ENCODE results near the gene EPN1. TPM values are rescaled to one million over a fixed set of nuclear protein-coding genes. Genes with fewer than 3 reads are reported as not detected.

Gene EPN1
- total RNA-seq, 1 donor from 2014 or later = 117 TPM

DNA sequence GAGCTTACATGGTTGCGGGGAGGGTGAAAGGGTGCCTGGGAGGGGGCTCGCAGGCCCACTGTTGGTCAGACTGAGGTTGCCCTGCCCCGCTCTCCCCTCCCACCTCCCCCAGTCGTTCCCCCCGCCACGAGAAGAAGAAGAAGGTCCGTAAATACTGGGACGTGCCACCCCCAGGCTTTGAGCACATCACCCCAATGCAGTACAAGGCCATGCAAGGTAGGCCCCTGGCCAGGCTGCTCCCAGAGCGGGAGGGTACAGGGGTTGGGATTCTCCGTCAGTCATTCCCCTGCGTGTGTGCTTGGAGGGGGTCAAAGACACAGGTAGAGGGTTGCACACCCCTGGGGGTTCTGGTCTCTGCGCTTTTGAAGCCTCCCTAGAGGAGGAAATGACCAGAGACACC lies 14.6 kb upstream of the EPN1 start:
- ATAC-seq = no peak
- intact Hi-C loops (cut with DNase I) = no loop called here
- Histone ChIP-seq H3K27me3 (no peaks in the 10 kb centered on the region), H3K27ac (no peak overlapping the region), H3K4me3 (no peak overlapping the region), H3K9me3 (no peaks in the 10 kb centered on the region), H3K4me1 (peaks cover 44% of the 10 kb centered on the region), H3K36me3 (peaks cover 59% of the 10 kb centered on the region)
- no peak for DNase-seq
- TF ChIP-seq, protein P1, sequence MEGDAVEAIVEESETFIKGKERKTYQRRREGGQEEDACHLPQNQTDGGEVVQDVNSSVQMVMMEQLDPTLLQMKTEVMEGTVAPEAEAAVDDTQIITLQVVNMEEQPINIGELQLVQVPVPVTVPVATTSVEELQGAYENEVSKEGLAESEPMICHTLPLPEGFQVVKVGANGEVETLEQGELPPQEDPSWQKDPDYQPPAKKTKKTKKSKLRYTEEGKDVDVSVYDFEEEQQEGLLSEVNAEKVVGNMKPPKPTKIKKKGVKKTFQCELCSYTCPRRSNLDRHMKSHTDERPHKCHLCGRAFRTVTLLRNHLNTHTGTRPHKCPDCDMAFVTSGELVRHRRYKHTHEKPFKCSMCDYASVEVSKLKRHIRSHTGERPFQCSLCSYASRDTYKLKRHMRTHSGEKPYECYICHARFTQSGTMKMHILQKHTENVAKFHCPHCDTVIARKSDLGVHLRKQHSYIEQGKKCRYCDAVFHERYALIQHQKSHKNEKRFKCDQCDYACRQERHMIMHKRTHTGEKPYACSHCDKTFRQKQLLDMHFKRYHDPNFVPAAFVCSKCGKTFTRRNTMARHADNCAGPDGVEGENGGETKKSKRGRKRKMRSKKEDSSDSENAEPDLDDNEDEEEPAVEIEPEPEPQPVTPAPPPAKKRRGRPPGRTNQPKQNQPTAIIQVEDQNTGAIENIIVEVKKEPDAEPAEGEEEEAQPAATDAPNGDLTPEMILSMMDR (IDR thresholded peaks at IDR 0.05) = no peak

DNA sequence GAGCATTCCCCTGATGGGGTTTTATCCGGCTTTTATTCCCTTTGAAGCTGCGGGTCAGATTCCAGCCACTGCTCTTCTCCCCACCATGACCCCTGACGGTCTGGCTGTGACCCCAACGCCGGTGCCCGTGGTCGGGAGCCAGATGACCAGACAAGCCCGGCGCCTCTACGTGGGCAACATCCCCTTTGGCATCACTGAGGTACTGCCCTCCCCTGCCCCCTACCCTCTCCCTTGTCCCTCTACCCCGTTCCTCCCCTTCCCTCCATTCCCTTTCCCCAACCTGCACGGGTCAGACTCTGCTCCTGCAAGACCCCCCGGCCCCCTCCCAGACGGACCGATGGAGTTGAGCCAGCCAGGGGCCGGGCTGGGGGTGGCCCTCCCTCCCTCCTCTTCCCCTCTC lies 14.0 kb upstream of the EPN1 start:
- Histone ChIP-seq H3K4me3 (no peak overlapping the region), H3K36me3 (peaks cover 65% of the 10 kb centered on the region), H3K27me3 (no peaks in the 10 kb centered on the region), H3K4me1 (peaks cover 40% of the 10 kb centered on the region), H3K9me3 (no peaks in the 10 kb centered on the region), H3K27ac (no peak overlapping the region)
- TF ChIP-seq, protein P1 (IDR thresholded peaks at IDR 0.05) = no peak
- intact Hi-C loops (cut with DNase I) = no loop called here
- no peak for DNase-seq
- ATAC-seq = no peak

DNA sequence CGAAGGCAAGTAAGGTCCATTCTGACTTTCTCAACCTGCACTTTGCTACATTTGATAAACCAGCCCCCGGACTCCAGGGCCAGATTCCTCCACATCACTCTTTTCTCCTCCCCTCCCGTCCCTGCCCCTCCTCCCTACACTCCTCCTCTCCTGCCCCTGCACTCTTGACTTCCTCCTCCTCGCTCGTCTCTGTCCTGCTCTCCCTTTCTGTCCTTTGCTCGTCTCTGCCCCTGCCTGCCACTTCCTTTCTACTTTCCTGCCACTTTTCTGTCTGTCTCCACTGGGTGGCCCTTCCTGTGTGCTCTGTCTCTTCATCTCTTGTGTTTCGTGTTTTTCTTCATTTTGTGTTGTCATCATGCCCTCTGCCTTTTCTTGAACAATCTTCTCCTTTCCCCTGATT lies 13.2 kb upstream of the EPN1 start:
- intact Hi-C loops (cut with DNase I) = no loop called here
- Histone ChIP-seq H3K27me3 (no peaks in the 10 kb centered on the region), H3K4me3 (no peak overlapping the region), H3K9me3 (no peaks in the 10 kb centered on the region), H3K4me1 (peaks cover 32% of the 10 kb centered on the region), H3K27ac (no peak overlapping the region), H3K36me3 (peaks cover 73% of the 10 kb centered on the region)
- DNase-seq (no peak), ATAC-seq (no peak)
- TF ChIP-seq, protein P1 (IDR thresholded peaks at IDR 0.05) = no peak

DNA sequence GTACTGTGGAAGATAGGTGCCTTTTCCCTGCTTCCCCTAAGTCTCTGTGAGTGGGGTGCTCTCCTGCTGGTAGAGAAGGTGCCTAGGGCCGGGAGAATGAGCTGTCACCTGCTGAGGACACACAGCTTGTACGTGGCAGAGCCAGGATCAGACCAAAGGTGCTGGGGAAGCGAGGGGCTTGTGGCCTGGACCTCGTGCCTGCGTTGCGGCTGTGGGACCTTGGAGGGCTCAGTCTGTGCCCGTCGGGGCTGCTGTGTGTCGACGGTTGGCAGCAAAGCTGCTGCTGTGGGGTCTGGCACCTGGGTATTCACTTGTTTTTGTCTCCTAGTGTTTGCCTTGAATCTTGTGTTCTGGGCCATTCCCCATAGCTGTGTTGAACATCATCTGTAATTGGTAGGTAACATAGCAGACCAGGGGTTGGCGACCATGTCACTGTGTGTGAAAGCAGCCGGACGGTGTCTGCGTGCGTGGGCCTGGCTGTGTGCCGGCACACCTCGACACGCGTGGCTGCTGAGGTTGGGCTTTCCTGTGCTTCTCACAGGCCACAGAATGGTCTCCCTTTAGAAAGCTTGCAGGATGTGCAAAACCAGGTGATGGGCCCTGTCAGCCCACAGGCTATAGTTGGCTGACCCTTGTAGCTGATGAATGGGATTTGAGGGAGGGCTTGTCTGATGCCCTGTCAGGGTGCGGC lies 11.0 kb upstream of the EPN1 start:
- H3K4me3 ChIP-seq = no peak overlapping the region
- intact Hi-C loops (cut with DNase I) = no loop called here
- no peaks in the 10 kb centered on the region for H3K9me3 ChIP-seq
- no peaks in the 10 kb centered on the region for H3K27me3 ChIP-seq
- peaks cover 95% of the 10 kb centered on the region for H3K36me3 ChIP-seq
- no peak overlapping the region for H3K27ac ChIP-seq
- TF ChIP-seq, protein P1 (IDR thresholded peaks at IDR 0.05) = no peak
- no peak for ATAC-seq
- peaks cover 10% of the 10 kb centered on the region for H3K4me1 ChIP-seq
- DNase-seq = no peak

DNA sequence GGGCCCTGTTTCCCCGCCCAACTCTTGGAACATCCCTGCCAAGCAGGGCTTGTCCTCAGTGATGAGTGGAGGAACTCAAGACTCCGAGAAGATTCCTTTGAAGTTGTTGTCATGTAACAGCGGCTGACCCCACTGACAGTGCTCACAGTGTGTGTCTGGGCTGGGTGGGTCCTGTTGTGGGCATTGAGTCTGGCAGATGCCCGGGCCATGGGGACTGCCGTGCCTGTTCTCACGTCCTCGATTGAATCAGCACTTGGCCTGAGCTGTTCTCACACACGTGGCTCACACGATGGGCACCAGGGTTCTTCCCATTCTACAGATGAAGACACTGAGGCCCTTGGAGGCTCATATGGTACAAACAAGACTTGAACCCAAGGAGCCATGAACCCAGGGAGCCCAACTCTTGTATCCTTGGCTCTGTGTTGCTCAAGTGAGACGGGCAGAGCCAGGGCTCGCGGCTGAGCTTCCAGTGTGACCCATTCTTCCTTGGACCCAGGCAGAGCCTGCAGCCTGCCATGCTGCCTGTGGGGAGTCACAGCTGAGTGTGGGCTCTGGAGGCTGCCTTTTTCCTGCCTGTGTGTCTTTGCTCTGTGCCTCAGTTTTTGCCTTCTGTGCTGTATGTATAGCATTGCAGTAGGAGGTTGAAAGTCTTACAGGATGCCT lies 8.6 kb upstream of the EPN1 start:
- TF ChIP-seq, protein P1 (IDR thresholded peaks at IDR 0.05) = no peak
- intact Hi-C loops (cut with DNase I) = no loop called here
- no peaks in the 10 kb centered on the region for H3K9me3 ChIP-seq
- H3K36me3 ChIP-seq = peaks cover 95% of the 10 kb centered on the region
- no peaks in the 10 kb centered on the region for H3K4me1 ChIP-seq
- no peak for DNase-seq
- no peak for ATAC-seq
- no peaks in the 10 kb centered on the region for H3K27me3 ChIP-seq
- no peak overlapping the region for H3K4me3 ChIP-seq
- no peak overlapping the region for H3K27ac ChIP-seq

Measured in upper lobe of right lung (tissue), 1 donor.